Panc1 (cell line): ENCODE results near the gene TMEM97.

ENCODE experiments used
- TF ChIP-seq, protein P1 (sequence below): fragments of 450-650 bp; IDR thresholded peaks from 2 replicates; pipeline ENCODE4 v1.5.1; 2017; ENCODE audit warnings: mild to moderate bottlenecking
- TF ChIP-seq, protein P2 (sequence below), 2 experiments: IDR thresholded peaks; 2 replicates each; pipeline ENCODE4 v1.6.1; 2011 to 2012; ENCODE audit warnings: low read depth in 2 of 2, control low read depth in 1 of 2, low read length in 1 of 2, mild to moderate bottlenecking in 1 of 2, moderate library complexity in 1 of 2; ENCODE audit not compliant: insufficient read depth in 1 of 2

DNA sequence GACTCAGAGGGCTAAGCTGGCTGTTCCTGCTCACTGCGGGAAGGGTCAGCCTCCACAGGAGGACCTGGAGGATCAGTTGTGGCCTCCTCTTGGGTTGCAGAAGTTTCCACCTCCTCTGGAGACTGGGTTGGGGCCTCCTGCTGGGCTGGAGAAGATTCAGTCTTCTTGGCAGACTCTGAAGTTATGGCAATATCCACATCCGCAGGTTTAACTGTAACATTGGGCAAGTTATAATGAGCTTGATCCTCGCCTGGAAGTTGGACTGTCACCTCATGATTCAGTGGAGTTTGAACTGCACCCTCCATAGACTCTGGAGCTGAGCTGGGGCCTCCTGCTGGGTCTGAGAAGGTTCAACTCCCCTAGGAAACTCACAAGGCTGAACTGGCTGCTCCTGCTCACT is 47.6 kb upstream of the TMEM97 start:
- TF ChIP-seq, protein P1, sequence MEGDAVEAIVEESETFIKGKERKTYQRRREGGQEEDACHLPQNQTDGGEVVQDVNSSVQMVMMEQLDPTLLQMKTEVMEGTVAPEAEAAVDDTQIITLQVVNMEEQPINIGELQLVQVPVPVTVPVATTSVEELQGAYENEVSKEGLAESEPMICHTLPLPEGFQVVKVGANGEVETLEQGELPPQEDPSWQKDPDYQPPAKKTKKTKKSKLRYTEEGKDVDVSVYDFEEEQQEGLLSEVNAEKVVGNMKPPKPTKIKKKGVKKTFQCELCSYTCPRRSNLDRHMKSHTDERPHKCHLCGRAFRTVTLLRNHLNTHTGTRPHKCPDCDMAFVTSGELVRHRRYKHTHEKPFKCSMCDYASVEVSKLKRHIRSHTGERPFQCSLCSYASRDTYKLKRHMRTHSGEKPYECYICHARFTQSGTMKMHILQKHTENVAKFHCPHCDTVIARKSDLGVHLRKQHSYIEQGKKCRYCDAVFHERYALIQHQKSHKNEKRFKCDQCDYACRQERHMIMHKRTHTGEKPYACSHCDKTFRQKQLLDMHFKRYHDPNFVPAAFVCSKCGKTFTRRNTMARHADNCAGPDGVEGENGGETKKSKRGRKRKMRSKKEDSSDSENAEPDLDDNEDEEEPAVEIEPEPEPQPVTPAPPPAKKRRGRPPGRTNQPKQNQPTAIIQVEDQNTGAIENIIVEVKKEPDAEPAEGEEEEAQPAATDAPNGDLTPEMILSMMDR: no peak
- TF ChIP-seq, protein P2, sequence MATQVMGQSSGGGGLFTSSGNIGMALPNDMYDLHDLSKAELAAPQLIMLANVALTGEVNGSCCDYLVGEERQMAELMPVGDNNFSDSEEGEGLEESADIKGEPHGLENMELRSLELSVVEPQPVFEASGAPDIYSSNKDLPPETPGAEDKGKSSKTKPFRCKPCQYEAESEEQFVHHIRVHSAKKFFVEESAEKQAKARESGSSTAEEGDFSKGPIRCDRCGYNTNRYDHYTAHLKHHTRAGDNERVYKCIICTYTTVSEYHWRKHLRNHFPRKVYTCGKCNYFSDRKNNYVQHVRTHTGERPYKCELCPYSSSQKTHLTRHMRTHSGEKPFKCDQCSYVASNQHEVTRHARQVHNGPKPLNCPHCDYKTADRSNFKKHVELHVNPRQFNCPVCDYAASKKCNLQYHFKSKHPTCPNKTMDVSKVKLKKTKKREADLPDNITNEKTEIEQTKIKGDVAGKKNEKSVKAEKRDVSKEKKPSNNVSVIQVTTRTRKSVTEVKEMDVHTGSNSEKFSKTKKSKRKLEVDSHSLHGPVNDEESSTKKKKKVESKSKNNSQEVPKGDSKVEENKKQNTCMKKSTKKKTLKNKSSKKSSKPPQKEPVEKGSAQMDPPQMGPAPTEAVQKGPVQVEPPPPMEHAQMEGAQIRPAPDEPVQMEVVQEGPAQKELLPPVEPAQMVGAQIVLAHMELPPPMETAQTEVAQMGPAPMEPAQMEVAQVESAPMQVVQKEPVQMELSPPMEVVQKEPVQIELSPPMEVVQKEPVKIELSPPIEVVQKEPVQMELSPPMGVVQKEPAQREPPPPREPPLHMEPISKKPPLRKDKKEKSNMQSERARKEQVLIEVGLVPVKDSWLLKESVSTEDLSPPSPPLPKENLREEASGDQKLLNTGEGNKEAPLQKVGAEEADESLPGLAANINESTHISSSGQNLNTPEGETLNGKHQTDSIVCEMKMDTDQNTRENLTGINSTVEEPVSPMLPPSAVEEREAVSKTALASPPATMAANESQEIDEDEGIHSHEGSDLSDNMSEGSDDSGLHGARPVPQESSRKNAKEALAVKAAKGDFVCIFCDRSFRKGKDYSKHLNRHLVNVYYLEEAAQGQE (IDR thresholded peaks at IDR 0.05; ENCODE audit: insufficient read depth in 1 of 2, low read depth in 2 of 2, low read length in 1 of 2): no peak
